GM23338 (cell line): Measurements from ENCODE around the gene OMD.

Experiments used
- EZH2 ChIP-seq: fragments of 200-600 bp; sonication (generic); IDR thresholded peaks from one replicate; pipeline ENCODE4 v1.8.0; 2017; ENCODE audit warnings: antibody characterized with exemption, mild to moderate bottlenecking, low read depth; ENCODE audit not compliant: unreplicated experiment
- EZH2phosphoT487 ChIP-seq: fragments of 200-600 bp; sonication (generic); IDR thresholded peaks from one replicate; pipeline ENCODE4 v1.8.1; 2018; ENCODE audit warnings: antibody characterized with exemption; ENCODE audit not compliant: unreplicated experiment
- JUNB ChIP-seq: IDR thresholded peaks from one replicate; pipeline ENCODE4 v1.6.1; 2016; ENCODE audit warnings: antibody characterized with exemption; ENCODE audit not compliant: unreplicated experiment
- POLR2AphosphoS5 ChIP-seq: IDR thresholded peaks from 2 replicates; pipeline ENCODE4 v1.6.1; 2016; ENCODE audit warnings: antibody characterized with exemption, low read depth
- TF ChIP-seq, protein P1 (sequence below): IDR thresholded peaks from one replicate; pipeline ENCODE4 v1.6.1; 2018; ENCODE audit warnings: antibody characterized with exemption; ENCODE audit not compliant: unreplicated experiment
- TF ChIP-seq, protein P2 (sequence below), 2 experiments: fragments of 200-600 bp in 1 of 2; sonication (generic) in 1 of 2; conservative IDR thresholded peaks; 2 replicates each; pipeline versions ENCODE4 v1.5.1 to v1.6.1; 2016 to 2017; ENCODE audit warnings: antibody characterized with exemption in 2 of 2, low read depth in 2 of 2, mild to moderate bottlenecking in 2 of 2, moderate library complexity in 1 of 2
- TF ChIP-seq, protein P3 (sequence below): IDR thresholded peaks from 2 replicates; pipeline ENCODE4 v1.6.1; 2016; ENCODE audit warnings: antibody characterized with exemption
- TF ChIP-seq, protein P4 (sequence below): fragments of 250-450 bp; sonication (Bioruptor Pico); IDR thresholded peaks from 2 replicates; pipeline ENCODE4 v1.5.0; 2020; ENCODE audit warnings: mild to moderate bottlenecking, moderate library complexity

DNA sequence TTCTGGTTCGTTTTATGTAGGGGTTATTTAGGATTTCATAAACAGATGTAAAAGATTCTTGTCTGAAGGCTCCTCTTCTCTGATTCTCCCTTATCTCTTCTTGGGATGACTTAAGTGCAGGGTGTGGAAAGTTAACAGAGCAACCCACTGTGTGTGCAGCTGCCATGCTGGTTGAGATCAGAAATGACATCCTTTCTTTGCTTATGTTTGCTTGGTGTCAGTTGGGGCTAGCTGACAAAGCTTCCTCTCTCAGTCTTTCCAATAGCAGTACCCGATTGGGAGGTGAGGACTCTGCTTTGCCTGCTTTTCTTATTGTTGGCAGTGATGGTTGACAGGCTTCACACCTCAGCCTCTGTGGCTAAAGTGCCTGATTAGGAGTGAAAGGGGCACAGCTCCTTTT lies 46.4 kb downstream of the OMD start:
- no peak for TF ChIP-seq JUNB
- TF ChIP-seq, protein P1, sequence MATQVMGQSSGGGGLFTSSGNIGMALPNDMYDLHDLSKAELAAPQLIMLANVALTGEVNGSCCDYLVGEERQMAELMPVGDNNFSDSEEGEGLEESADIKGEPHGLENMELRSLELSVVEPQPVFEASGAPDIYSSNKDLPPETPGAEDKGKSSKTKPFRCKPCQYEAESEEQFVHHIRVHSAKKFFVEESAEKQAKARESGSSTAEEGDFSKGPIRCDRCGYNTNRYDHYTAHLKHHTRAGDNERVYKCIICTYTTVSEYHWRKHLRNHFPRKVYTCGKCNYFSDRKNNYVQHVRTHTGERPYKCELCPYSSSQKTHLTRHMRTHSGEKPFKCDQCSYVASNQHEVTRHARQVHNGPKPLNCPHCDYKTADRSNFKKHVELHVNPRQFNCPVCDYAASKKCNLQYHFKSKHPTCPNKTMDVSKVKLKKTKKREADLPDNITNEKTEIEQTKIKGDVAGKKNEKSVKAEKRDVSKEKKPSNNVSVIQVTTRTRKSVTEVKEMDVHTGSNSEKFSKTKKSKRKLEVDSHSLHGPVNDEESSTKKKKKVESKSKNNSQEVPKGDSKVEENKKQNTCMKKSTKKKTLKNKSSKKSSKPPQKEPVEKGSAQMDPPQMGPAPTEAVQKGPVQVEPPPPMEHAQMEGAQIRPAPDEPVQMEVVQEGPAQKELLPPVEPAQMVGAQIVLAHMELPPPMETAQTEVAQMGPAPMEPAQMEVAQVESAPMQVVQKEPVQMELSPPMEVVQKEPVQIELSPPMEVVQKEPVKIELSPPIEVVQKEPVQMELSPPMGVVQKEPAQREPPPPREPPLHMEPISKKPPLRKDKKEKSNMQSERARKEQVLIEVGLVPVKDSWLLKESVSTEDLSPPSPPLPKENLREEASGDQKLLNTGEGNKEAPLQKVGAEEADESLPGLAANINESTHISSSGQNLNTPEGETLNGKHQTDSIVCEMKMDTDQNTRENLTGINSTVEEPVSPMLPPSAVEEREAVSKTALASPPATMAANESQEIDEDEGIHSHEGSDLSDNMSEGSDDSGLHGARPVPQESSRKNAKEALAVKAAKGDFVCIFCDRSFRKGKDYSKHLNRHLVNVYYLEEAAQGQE, result no peak
- TF ChIP-seq, protein P2, sequence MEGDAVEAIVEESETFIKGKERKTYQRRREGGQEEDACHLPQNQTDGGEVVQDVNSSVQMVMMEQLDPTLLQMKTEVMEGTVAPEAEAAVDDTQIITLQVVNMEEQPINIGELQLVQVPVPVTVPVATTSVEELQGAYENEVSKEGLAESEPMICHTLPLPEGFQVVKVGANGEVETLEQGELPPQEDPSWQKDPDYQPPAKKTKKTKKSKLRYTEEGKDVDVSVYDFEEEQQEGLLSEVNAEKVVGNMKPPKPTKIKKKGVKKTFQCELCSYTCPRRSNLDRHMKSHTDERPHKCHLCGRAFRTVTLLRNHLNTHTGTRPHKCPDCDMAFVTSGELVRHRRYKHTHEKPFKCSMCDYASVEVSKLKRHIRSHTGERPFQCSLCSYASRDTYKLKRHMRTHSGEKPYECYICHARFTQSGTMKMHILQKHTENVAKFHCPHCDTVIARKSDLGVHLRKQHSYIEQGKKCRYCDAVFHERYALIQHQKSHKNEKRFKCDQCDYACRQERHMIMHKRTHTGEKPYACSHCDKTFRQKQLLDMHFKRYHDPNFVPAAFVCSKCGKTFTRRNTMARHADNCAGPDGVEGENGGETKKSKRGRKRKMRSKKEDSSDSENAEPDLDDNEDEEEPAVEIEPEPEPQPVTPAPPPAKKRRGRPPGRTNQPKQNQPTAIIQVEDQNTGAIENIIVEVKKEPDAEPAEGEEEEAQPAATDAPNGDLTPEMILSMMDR (conservative IDR thresholded peaks at IDR 0.05; ENCODE audit: low read depth in 2 of 2), result no peak
- TF ChIP-seq, protein P3, sequence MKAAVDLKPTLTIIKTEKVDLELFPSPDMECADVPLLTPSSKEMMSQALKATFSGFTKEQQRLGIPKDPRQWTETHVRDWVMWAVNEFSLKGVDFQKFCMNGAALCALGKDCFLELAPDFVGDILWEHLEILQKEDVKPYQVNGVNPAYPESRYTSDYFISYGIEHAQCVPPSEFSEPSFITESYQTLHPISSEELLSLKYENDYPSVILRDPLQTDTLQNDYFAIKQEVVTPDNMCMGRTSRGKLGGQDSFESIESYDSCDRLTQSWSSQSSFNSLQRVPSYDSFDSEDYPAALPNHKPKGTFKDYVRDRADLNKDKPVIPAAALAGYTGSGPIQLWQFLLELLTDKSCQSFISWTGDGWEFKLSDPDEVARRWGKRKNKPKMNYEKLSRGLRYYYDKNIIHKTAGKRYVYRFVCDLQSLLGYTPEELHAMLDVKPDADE, result no peak
- TF ChIP-seq, protein P4, sequence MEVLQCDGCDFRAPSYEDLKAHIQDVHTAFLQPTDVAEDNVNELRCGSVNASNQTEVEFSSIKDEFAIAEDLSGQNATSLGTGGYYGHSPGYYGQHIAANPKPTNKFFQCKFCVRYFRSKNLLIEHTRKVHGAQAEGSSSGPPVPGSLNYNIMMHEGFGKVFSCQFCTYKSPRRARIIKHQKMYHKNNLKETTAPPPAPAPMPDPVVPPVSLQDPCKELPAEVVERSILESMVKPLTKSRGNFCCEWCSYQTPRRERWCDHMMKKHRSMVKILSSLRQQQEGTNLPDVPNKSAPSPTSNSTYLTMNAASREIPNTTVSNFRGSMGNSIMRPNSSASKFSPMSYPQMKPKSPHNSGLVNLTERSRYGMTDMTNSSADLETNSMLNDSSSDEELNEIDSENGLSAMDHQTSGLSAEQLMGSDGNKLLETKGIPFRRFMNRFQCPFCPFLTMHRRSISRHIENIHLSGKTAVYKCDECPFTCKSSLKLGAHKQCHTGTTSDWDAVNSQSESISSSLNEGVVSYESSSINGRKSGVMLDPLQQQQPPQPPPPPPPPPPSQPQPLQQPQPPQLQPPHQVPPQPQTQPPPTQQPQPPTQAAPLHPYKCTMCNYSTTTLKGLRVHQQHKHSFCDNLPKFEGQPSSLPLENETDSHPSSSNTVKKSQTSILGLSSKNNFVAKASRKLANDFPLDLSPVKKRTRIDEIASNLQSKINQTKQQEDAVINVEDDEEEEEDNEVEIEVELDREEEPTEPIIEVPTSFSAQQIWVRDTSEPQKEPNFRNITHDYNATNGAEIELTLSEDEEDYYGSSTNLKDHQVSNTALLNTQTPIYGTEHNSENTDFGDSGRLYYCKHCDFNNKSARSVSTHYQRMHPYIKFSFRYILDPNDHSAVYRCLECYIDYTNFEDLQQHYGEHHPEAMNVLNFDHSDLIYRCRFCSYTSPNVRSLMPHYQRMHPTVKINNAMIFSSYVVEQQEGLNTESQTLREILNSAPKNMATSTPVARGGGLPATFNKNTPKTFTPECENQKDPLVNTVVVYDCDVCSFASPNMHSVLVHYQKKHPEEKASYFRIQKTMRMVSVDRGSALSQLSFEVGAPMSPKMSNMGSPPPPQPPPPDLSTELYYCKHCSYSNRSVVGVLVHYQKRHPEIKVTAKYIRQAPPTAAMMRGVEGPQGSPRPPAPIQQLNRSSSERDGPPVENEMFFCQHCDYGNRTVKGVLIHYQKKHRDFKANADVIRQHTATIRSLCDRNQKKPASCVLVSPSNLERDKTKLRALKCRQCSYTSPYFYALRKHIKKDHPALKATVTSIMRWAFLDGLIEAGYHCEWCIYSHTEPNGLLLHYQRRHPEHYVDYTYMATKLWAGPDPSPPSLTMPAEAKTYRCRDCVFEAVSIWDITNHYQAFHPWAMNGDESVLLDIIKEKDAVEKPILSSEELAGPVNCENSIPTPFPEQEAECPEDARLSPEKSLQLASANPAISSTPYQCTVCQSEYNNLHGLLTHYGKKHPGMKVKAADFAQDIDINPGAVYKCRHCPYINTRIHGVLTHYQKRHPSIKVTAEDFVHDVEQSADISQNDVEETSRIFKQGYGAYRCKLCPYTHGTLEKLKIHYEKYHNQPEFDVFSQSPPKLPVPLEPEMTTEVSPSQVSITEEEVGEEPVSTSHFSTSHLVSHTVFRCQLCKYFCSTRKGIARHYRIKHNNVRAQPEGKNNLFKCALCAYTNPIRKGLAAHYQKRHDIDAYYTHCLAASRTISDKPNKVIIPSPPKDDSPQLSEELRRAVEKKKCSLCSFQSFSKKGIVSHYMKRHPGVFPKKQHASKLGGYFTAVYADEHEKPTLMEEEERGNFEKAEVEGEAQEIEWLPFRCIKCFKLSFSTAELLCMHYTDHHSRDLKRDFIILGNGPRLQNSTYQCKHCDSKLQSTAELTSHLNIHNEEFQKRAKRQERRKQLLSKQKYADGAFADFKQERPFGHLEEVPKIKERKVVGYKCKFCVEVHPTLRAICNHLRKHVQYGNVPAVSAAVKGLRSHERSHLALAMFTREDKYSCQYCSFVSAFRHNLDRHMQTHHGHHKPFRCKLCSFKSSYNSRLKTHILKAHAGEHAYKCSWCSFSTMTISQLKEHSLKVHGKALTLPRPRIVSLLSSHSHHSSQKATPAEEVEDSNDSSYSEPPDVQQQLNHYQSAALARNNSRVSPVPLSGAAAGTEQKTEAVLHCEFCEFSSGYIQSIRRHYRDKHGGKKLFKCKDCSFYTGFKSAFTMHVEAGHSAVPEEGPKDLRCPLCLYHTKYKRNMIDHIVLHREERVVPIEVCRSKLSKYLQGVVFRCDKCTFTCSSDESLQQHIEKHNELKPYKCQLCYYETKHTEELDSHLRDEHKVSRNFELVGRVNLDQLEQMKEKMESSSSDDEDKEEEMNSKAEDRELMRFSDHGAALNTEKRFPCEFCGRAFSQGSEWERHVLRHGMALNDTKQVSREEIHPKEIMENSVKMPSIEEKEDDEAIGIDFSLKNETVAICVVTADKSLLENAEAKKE (CRISPR knock-in tag), result no peak
- TF ChIP-seq POLR2AphosphoS5, result no peak
- TF ChIP-seq EZH2, result no peak
- no peak for TF ChIP-seq EZH2phosphoT487
